ENCODE data around the gene FGGY.
"Not testable (repeated sequence)": the region's sequence is repeated elsewhere in the genome, so short reads cannot be mapped to it uniquely, and the experiment has no call there.

The FGGY gene

GRCh38 chr1:59288046-59288445, 8.8 kb upstream of the FGGY start:
- no peak for DNase-seq (ENCODE audit: low spot score)

GRCh38 chr1:59289570-59289969, 7.3 kb upstream of the FGGY start:
- DNase-seq (ENCODE audit: low spot score) = no peak

- DNase-seq (ENCODE audit: low spot score) = no peak
Measured at GRCh38 chr1:59290193-59290949, 6.5 kb upstream of the FGGY start.

GRCh38 chr1:59291561-59291960, 5.3 kb upstream of the FGGY start:
- no peak for DNase-seq (ENCODE audit: low spot score)

- no peak for DNase-seq (ENCODE audit: low spot score)
Measured at GRCh38 chr1:59292562-59292961, 4.3 kb upstream of the FGGY start.

GRCh38 chr1:59293206-59293605, 3.7 kb upstream of the FGGY start:
- DNase-seq (ENCODE audit: low spot score) = no peak

- DNase-seq (ENCODE audit: low spot score) = no peak
Measured at GRCh38 chr1:59293849-59294248, 3.0 kb upstream of the FGGY start.

- DNase-seq (ENCODE audit: low spot score) = no peak
Measured at GRCh38 chr1:59294423-59294822, 2.5 kb upstream of the FGGY start.

- DNase-seq (ENCODE audit: low spot score) = no peak
Measured at GRCh38 chr1:59295618-59296017, 1.3 kb upstream of the FGGY start.

GRCh38 chr1:59298026-59298583, 1.2 kb downstream of the FGGY start:
- no peak for DNase-seq (ENCODE audit: low spot score)

GRCh38 chr1:59298710-59299346, 1.9 kb downstream of the FGGY start:
- DNase-seq (ENCODE audit: low spot score) = no peak

GRCh38 chr1:59299670-59300069, 2.8 kb downstream of the FGGY start:
- DNase-seq (ENCODE audit: low spot score) = not testable (repeated sequence)

- no peak for DNase-seq (ENCODE audit: low spot score)
Measured at GRCh38 chr1:59302297-59302696, 5.4 kb downstream of the FGGY start.

- no peak for DNase-seq (ENCODE audit: low spot score)
Measured at GRCh38 chr1:59302871-59303270, 6.0 kb downstream of the FGGY start.

- no peak for DNase-seq (ENCODE audit: low spot score)
Measured at GRCh38 chr1:59305188-59305587, 8.3 kb downstream of the FGGY start.

- DNase-seq (ENCODE audit: low spot score) = no peak
Measured at GRCh38 chr1:59307591-59307990, 10.7 kb downstream of the FGGY start.

- no peak for DNase-seq (ENCODE audit: low spot score)
Measured at GRCh38 chr1:59308839-59309238, 11.9 kb downstream of the FGGY start.

- DNase-seq (ENCODE audit: low spot score) = no peak
Measured at GRCh38 chr1:59309392-59309791, 12.5 kb downstream of the FGGY start.

- DNase-seq (ENCODE audit: low spot score) = no peak
Measured at GRCh38 chr1:59309795-59310548, 13.1 kb downstream of the FGGY start.

GRCh38 chr1:59310549-59311250, 13.8 kb downstream of the FGGY start:
- no peak for DNase-seq (ENCODE audit: low spot score)

GRCh38 chr1:59314776-59315528, 18.1 kb downstream of the FGGY start:
- DNase-seq (ENCODE audit: low spot score) = no peak

Measured in hematopoietic multipotent progenitor cell treated with erythropoietin and hydrocortisone succinate and interleukin-3 and kit ligand, for 15 days (in vitro differentiated cells).